ENCODE measurements around the gene AMFR. TPM values are rescaled to one million over a fixed set of nuclear protein-coding genes. Genes with fewer than 3 reads are reported as not detected.

AMFR gene
- total RNA-seq, 1 experiment from 2014 or later, result 48.1 TPM

GRCh38 chr16:56352351-56353053, 72.8 kb downstream of the AMFR start:
- no peaks in the 10 kb centered on the region for H3K36me3 ChIP-seq (ENCODE audit: insufficient read depth, low read length, poor library complexity, severe bottlenecking)
- DNase-seq (ENCODE audit: low spot score), result no peak
- TF ChIP-seq EZH2 (IDR thresholded peaks at IDR 0.05; ENCODE audit: borderline replicate concordance, low read depth, low read length, poor library complexity, severe bottlenecking), result no peak
- no peak for TF ChIP-seq CTCF (conservative IDR thresholded peaks at IDR 0.05; ENCODE audit: low read depth, low read length)
- intact Hi-C loops (cut with micrococcal nuclease; ENCODE audit: unreplicated experiment), result no loop called here
- H3K9me3 ChIP-seq (ENCODE audit: low read depth, low read length, poor library complexity, severe bottlenecking), result no peaks in the 10 kb centered on the region
- H3K27me3 ChIP-seq (replicated peaks; ENCODE audit: insufficient read depth, low read depth, low read length, poor library complexity), result no peaks in the 10 kb centered on the region
- H3K4me1 ChIP-seq (ENCODE audit: insufficient read depth, low read length, poor library complexity, severe bottlenecking), result no peaks in the 10 kb centered on the region
- CTCF ChIA-PET, result interaction anchor here (0.6 kb wide), 1 partner anchor 305 kb away, joined by 4 read pairs; no protein-coding TSS in a partner anchor
- no TSS peak for BruUV-seq (replicated peaks)
- H3K27ac ChIP-seq (ENCODE audit: low read depth, low read length, poor library complexity, severe bottlenecking), result no peak overlapping the region
- H3K4me3 ChIP-seq (ENCODE audit: low read depth, low read length, poor library complexity, severe bottlenecking), result no peak overlapping the region
- POLR2A ChIA-PET (ENCODE audit: low non-redundant PET), result no interaction called here

- no peaks in the 10 kb centered on the region for H3K4me1 ChIP-seq (ENCODE audit: insufficient read depth, low read length, poor library complexity, severe bottlenecking)
- H3K27ac ChIP-seq (ENCODE audit: low read depth, low read length, poor library complexity, severe bottlenecking), result no peak overlapping the region
- ChIA-PET POLR2A (ENCODE audit: low non-redundant PET) (no interaction called here), CTCF (no interaction called here)
- no peak for DNase-seq (ENCODE audit: low spot score)
- intact Hi-C loops (cut with micrococcal nuclease; ENCODE audit: unreplicated experiment), result no loop called here
- no peak overlapping the region for H3K4me3 ChIP-seq (ENCODE audit: low read depth, low read length, poor library complexity, severe bottlenecking)
- no peaks in the 10 kb centered on the region for H3K36me3 ChIP-seq (ENCODE audit: insufficient read depth, low read length, poor library complexity, severe bottlenecking)
- no peak for TF ChIP-seq CTCF (conservative IDR thresholded peaks at IDR 0.05; ENCODE audit: low read depth, low read length)
- TF ChIP-seq EZH2 (IDR thresholded peaks at IDR 0.05; ENCODE audit: borderline replicate concordance, low read depth, low read length, poor library complexity, severe bottlenecking), result no peak
- no peaks in the 10 kb centered on the region for H3K27me3 ChIP-seq (replicated peaks; ENCODE audit: insufficient read depth, low read depth, low read length, poor library complexity)
- no peaks in the 10 kb centered on the region for H3K9me3 ChIP-seq (ENCODE audit: low read depth, low read length, poor library complexity, severe bottlenecking)
- no TSS peak for BruUV-seq (replicated peaks)
Observed at GRCh38 chr16:56351481-56351880, 73.9 kb downstream of the AMFR start.

DNA sequence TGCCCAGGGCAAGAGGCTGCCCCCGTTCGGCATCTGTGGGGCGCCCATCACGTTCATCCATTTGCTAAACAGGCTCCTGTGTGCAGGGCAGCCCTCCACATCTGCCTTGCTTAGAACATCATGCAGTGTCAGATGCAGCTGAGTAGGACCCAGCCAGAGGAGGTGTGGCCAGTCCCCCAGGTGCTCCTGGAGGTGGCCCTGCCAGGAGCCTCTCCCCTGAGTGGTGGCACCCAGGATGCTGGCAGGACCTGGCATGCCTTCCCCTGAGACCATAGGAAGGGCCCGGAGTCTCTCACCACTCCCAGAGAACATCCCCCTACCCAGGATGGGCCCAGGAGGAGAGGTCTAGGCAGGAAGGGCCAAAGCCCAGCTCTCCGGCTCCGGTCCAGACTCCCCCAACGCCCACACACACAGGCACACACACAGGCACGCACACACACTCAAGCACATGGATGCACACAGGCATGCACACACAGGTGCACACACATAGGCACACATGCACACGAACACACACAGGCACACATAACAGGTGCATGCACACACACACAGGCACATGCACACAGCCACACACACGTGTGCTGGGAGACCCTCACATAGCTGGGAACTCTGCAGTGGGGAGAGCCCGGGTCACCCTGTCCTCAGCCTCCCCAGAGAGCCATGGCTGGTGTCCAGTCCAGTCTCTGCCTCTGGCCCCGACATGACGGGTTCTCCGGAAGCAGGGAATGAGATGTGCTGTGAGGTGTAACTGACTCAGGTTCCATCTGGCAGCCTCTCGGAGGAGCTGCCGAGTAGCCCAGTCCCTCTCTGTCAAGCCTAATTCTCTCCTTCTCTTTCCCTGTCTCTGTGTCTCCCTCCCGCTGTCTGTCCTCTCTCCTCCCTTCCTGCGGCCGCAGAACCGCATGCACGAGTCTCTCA, 74.6 kb downstream of the AMFR start:
- no peak overlapping the region for H3K27ac ChIP-seq (ENCODE audit: low read depth, low read length, poor library complexity, severe bottlenecking)
- no peak for DNase-seq (ENCODE audit: low spot score)
- no TSS peak for BruUV-seq (replicated peaks)
- H3K4me3 ChIP-seq (ENCODE audit: low read depth, low read length, poor library complexity, severe bottlenecking), result no peak overlapping the region
- no peaks in the 10 kb centered on the region for H3K4me1 ChIP-seq (ENCODE audit: insufficient read depth, low read length, poor library complexity, severe bottlenecking)
- TF ChIP-seq CTCF (conservative IDR thresholded peaks at IDR 0.05; ENCODE audit: low read depth, low read length), result no peak
- H3K9me3 ChIP-seq (ENCODE audit: low read depth, low read length, poor library complexity, severe bottlenecking), result no peaks in the 10 kb centered on the region
- ChIA-PET CTCF (no interaction called here), POLR2A (ENCODE audit: low non-redundant PET) (no interaction called here)
- no peaks in the 10 kb centered on the region for H3K27me3 ChIP-seq (replicated peaks; ENCODE audit: insufficient read depth, low read depth, low read length, poor library complexity)
- intact Hi-C loops (cut with micrococcal nuclease; ENCODE audit: unreplicated experiment), result no loop called here
- no peaks in the 10 kb centered on the region for H3K36me3 ChIP-seq (ENCODE audit: insufficient read depth, low read length, poor library complexity, severe bottlenecking)
